Activated CD8-positive, alpha-beta memory T cell treated with anti-CD3 and anti-CD28 coated beads, Interleukin-2, amount 50 U/mL, for 24 hours (primary cell): ENCODE results near the gene C1orf141.
"Not testable (repeated sequence)": the region's sequence is repeated elsewhere in the genome, so short reads cannot be mapped to it uniquely, and the experiment has no call there.

ENCODE experiments used
- DNase-seq: peaks from one replicate; pipeline ENCODE4 v3.0.0-alpha.2; 2020; ENCODE audit errors: extremely low read depth

Gene C1orf141

GRCh38 chr1:67134695-67135094 is at the start of gene C1orf141:
TSS of gene C1orf141 (minus strand) at chr1:67134970. CDS start at chr1:67127240, 7,730 bp downstream.
- DNase-seq: no peak

GRCh38 chr1:67175530-67176087 is 40.8 kb upstream of the C1orf141 start:
- DNase-seq: no peak

GRCh38 chr1:67174716-67175284 is 40.0 kb upstream of the C1orf141 start:
- no peak for DNase-seq

GRCh38 chr1:67173988-67174387 is 39.2 kb upstream of the C1orf141 start:
- DNase-seq: no peak

- no peak for DNase-seq
Observed at GRCh38 chr1:67171978-67172377, 37.2 kb upstream of the C1orf141 start.

GRCh38 chr1:67171574-67171955 is 36.8 kb upstream of the C1orf141 start:
- no peak for DNase-seq

GRCh38 chr1:67170751-67171573 is 36.2 kb upstream of the C1orf141 start:
- DNase-seq: no peak

GRCh38 chr1:67169932-67170331 is 35.2 kb upstream of the C1orf141 start:
- no peak for DNase-seq

GRCh38 chr1:67169496-67169895 is 34.7 kb upstream of the C1orf141 start:
- DNase-seq: no peak

GRCh38 chr1:67166196-67166595 is 31.4 kb upstream of the C1orf141 start, which contains the start of gene IL23R:
TSS of gene IL23R (plus strand) at chr1:67166454. CDS start at chr1:67168121, 1,667 bp downstream.
- no peak for DNase-seq

- no peak for DNase-seq
Observed at GRCh38 chr1:67165468-67166041, 30.8 kb upstream of the C1orf141 start.

GRCh38 chr1:67162954-67163353 is 28.2 kb upstream of the C1orf141 start:
- DNase-seq: no peak

GRCh38 chr1:67159233-67159632 is 24.5 kb upstream of the C1orf141 start:
- DNase-seq: no peak

- no peak for DNase-seq
Observed at GRCh38 chr1:67158401-67158800, 23.6 kb upstream of the C1orf141 start.

GRCh38 chr1:67150931-67151330 is 16.2 kb upstream of the C1orf141 start:
- DNase-seq: no peak

- no peak for DNase-seq
Observed at GRCh38 chr1:67149179-67149770, 14.5 kb upstream of the C1orf141 start.

GRCh38 chr1:67148516-67149178 is 13.9 kb upstream of the C1orf141 start:
- DNase-seq: no peak

- DNase-seq: not testable (repeated sequence)
Observed at GRCh38 chr1:67147973-67148372, 13.2 kb upstream of the C1orf141 start.

GRCh38 chr1:67146539-67146938 is 11.8 kb upstream of the C1orf141 start:
- DNase-seq: no peak

GRCh38 chr1:67146101-67146500 is 11.3 kb upstream of the C1orf141 start:
- no peak for DNase-seq

- DNase-seq: no peak
Observed at GRCh38 chr1:67144696-67145095, 9.9 kb upstream of the C1orf141 start.

- DNase-seq: no peak
Observed at GRCh38 chr1:67143966-67144365, 9.2 kb upstream of the C1orf141 start.
